H9 (cell line): Measurements from ENCODE around the gene NAT16. TPM values are rescaled to one million over a fixed set of nuclear protein-coding genes. Genes with fewer than 3 reads are reported as not detected.

Experiments
- DNase-seq: peaks from one replicate; pipeline ENCODE4 v3.0.0-alpha.2; 2017
- H2AFZ ChIP-seq: one replicate; pipeline ENCODE4 v1.6.1; 2013; ENCODE audit warnings: mild to moderate bottlenecking, low read length, control low read depth, moderate library complexity
- H2AK5ac ChIP-seq: 2 replicates; pipeline ENCODE4 v1.6.1; 2013; ENCODE audit warnings: low read length, control low read depth, mixed read lengths; ENCODE audit not compliant: insufficient read length
- H2BK120ac ChIP-seq: one replicate; pipeline ENCODE4 v1.6.1; 2013; ENCODE audit warnings: low read depth, mild to moderate bottlenecking, low read length, control low read depth, inconsistent platforms; ENCODE audit not compliant: poor library complexity, severe bottlenecking
- H2BK12ac ChIP-seq: 2 replicates; pipeline ENCODE4 v1.6.1; 2013; ENCODE audit warnings: low read length, control low read depth, mixed read lengths, low read depth; ENCODE audit not compliant: insufficient read length
- H2BK15ac ChIP-seq: 2 replicates; pipeline ENCODE4 v1.6.1; 2013; ENCODE audit warnings: low read depth, low read length, control low read depth
- H2BK20ac ChIP-seq: one replicate; pipeline ENCODE4 v1.6.1; 2013; ENCODE audit warnings: low read depth, mild to moderate bottlenecking, low read length, control low read depth, inconsistent platforms; ENCODE audit not compliant: poor library complexity, severe bottlenecking
- H2BK5ac ChIP-seq: 2 replicates; pipeline ENCODE4 v1.6.1; 2013; ENCODE audit warnings: low read length, control low read depth, mixed read lengths; ENCODE audit not compliant: insufficient read length
- H3K14ac ChIP-seq: 2 replicates; pipeline ENCODE4 v1.6.1; 2013; ENCODE audit warnings: low read length, control low read depth; ENCODE audit not compliant: insufficient read depth
- H3K18ac ChIP-seq: 2 replicates; pipeline ENCODE4 v1.6.1; 2013; ENCODE audit warnings: low read depth, mild to moderate bottlenecking, mixed read lengths, low read length, control low read depth; ENCODE audit not compliant: insufficient read length
- H3K23ac ChIP-seq: 2 replicates; pipeline ENCODE4 v1.6.1; 2013; ENCODE audit warnings: low read length, control low read depth, mixed read lengths, low read depth; ENCODE audit not compliant: insufficient read length
- H3K23me2 ChIP-seq: 2 replicates; pipeline ENCODE4 v1.6.1; 2013; ENCODE audit warnings: low read depth, mild to moderate bottlenecking, mixed read lengths, low read length, control low read depth; ENCODE audit not compliant: insufficient read length, poor library complexity, severe bottlenecking
- H3K27ac ChIP-seq: 2 replicates; pipeline ENCODE4 v1.5.1; 2013; ENCODE audit warnings: low read length, control low read depth, mixed read lengths, low read depth; ENCODE audit not compliant: insufficient read length
- H3K27me3 ChIP-seq: 2 replicates; pipeline ENCODE4 v1.6.1; 2013; ENCODE audit warnings: low read length, control low read depth, inconsistent platforms; ENCODE audit not compliant: insufficient read depth
- H3K4ac ChIP-seq: 2 replicates; pipeline ENCODE4 v1.6.1; 2013; ENCODE audit warnings: low read depth, mild to moderate bottlenecking, control low read depth, inconsistent platforms, low read length, moderate library complexity
- H3K4me1 ChIP-seq: 2 replicates; pipeline ENCODE4 v1.6.1; 2013; ENCODE audit warnings: low read length, control low read depth, inconsistent platforms; ENCODE audit not compliant: insufficient read depth
- H3K4me2 ChIP-seq: 2 replicates; pipeline ENCODE4 v1.6.1; 2013; ENCODE audit warnings: low read length, control low read depth, mixed read lengths; ENCODE audit not compliant: insufficient read length, insufficient read depth
- H3K56ac ChIP-seq: 2 replicates; pipeline ENCODE4 v1.6.1; 2013; ENCODE audit warnings: low read depth, mild to moderate bottlenecking, mixed read lengths, low read length, control low read depth; ENCODE audit not compliant: insufficient read length
- H3K79me1 ChIP-seq: 2 replicates; pipeline ENCODE4 v1.6.1; 2013; ENCODE audit warnings: low read depth, mild to moderate bottlenecking, moderate library complexity, low read length, control low read depth, inconsistent platforms; ENCODE audit not compliant: insufficient read depth, poor library complexity, severe bottlenecking
- H3K79me2 ChIP-seq: 2 replicates; pipeline ENCODE4 v1.6.1; 2013; ENCODE audit warnings: low read length, control low read depth, inconsistent platforms; ENCODE audit not compliant: insufficient read depth
- H3K9ac ChIP-seq: 2 replicates; pipeline ENCODE4 v1.6.1; 2013; ENCODE audit warnings: low read length, control low read depth, mixed read lengths; ENCODE audit not compliant: insufficient read length; ENCODE audit errors: extremely low read depth
- H3K9me3 ChIP-seq: one replicate; pipeline ENCODE4 v1.6.1; 2013; ENCODE audit warnings: low read depth, low read length, inconsistent platforms; ENCODE audit not compliant: control insufficient read depth
- H3T11ph ChIP-seq: one replicate; pipeline ENCODE4 v1.6.1; 2013; ENCODE audit warnings: mild to moderate bottlenecking, low read length, control low read depth, inconsistent platforms
- H4K20me1 ChIP-seq: one replicate; pipeline ENCODE4 v1.6.1; 2013; ENCODE audit not compliant: control insufficient read depth, insufficient read length, insufficient read depth
- H4K5ac ChIP-seq: 2 replicates; pipeline ENCODE4 v1.6.1; 2013; ENCODE audit warnings: low read depth, mild to moderate bottlenecking, mixed read lengths, low read length, control low read depth; ENCODE audit not compliant: insufficient read length
- H4K8ac ChIP-seq: replicated peaks from 2 replicates; pipeline ENCODE4 v1.6.1; 2013; ENCODE audit warnings: low read length, control low read depth, mixed read lengths, low read depth; ENCODE audit not compliant: insufficient read length
- H4K91ac ChIP-seq: 2 replicates; pipeline ENCODE4 v1.6.1; 2013; ENCODE audit warnings: low read depth, mild to moderate bottlenecking, moderate library complexity, mixed read lengths, low read length, control low read depth; ENCODE audit not compliant: insufficient read length
- H3K27ac Mint-ChIP-seq, 3 experiments: 2 replicates in 2 of 3; 3 replicates in 1 of 3; pipeline ENCODE4 v1.8.0; 2020 to 2021; ENCODE audit warnings: mixed read lengths in 3 of 3, mild to moderate bottlenecking in 1 of 3, moderate library complexity in 1 of 3
- H3K27me3 Mint-ChIP-seq: 2 replicates; pipeline ENCODE4 v1.8.0; 2021; ENCODE audit warnings: low read depth, mild to moderate bottlenecking, moderate library complexity, mixed read lengths
- H3K36me3 Mint-ChIP-seq, 3 experiments: 2 replicates in 2 of 3; 3 replicates in 1 of 3; pipeline ENCODE4 v1.8.0; 2020 to 2021; ENCODE audit warnings: low read depth in 3 of 3, mixed read lengths in 3 of 3; ENCODE audit not compliant: insufficient read depth in 1 of 3
- H3K4me1 Mint-ChIP-seq, 2 experiments: 2 replicates each; pipeline ENCODE4 v1.8.0; 2020; ENCODE audit warnings: mixed read lengths in 2 of 2
- H3K4me3 Mint-ChIP-seq, 2 experiments: 2 replicates in 1 of 2; 3 replicates in 1 of 2; pipeline ENCODE4 v1.8.0; 2020 to 2021; ENCODE audit warnings: mild to moderate bottlenecking in 2 of 2, mixed read lengths in 2 of 2, moderate library complexity in 1 of 2
- H3K9me3 Mint-ChIP-seq, 2 experiments: 2 replicates in 1 of 2; 3 replicates in 1 of 2; pipeline ENCODE4 v1.8.0; 2020; ENCODE audit warnings: mild to moderate bottlenecking in 2 of 2, mixed read lengths in 2 of 2, moderate library complexity in 1 of 2
- CTCF ChIP-seq: fragments of 200-600 bp; sonication (generic); conservative IDR thresholded peaks from 3 replicates; pipeline ENCODE4 v1.8.0; 2021; ENCODE audit warnings: antibody characterized with exemption, mild to moderate bottlenecking
- WGBS: extraction: QIAGEN DNeasy Blood & Tissue Kit; methylation state at CpG from one replicate; pipeline ENCODE4 v1.1.7; 2013; ENCODE audit warnings: missing lambda C conversion rate, low lambda C conversion rate, mixed read lengths; ENCODE audit not compliant: insufficient read length; ENCODE audit errors: extremely low coverage; 5-methylcytosine and 5-hydroxymethylcytosine counted together
- total RNA-seq: library from RNA; stranded (reverse); gene quantifications from 2 replicates; pipeline ENCODE4 v1.2.1, GENCODE V29; 2021

Gene NAT16
- total RNA-seq, 1 experiment from 2014 or later = 0.50 TPM

GRCh38 chr7:101165075-101165957 lies 14.8 kb downstream of the NAT16 start, which contains the start of gene VGF:
Gene VGF, minus strand, starts transcription at chr7:101165569. Its CDS starts 726 bp downstream, at chr7:101164843.
- Histone ChIP-seq H2AFZ (no peak within 1 kb of the TSS), H3K4ac (no peak within 1 kb of the TSS), H2AK5ac (no peak within 1 kb of the TSS), H4K5ac (no peak within 1 kb of the TSS), H2BK5ac (no peak within 1 kb of the TSS), H2BK12ac (no peak within 1 kb of the TSS), H2BK20ac (no peak within 1 kb of the TSS), H3K14ac (no peak within 1 kb of the TSS), H3K4me1 (peaks cover 20% of the 10 kb centered on the region; the same call in 1 of the 2 replicates), H3K23me2 (peaks cover 50% of the 10 kb centered on the region), H3T11ph (no peak within 1 kb of the TSS), H4K20me1 (no peaks in the 10 kb centered on the region), H3K27me3 (peaks cover 16% of the 10 kb centered on the region), H3K27ac (no peak within 1 kb of the TSS), H3K79me1 (no peaks in the 10 kb centered on the region), H3K79me2 (no peaks in the 10 kb centered on the region), H2BK15ac (no peak within 1 kb of the TSS), H3K56ac (no peak within 1 kb of the TSS), H3K9me3 (no peaks in the 10 kb centered on the region), H3K9ac (no peak within 1 kb of the TSS), H4K8ac (no peak within 1 kb of the TSS), H3K18ac (no peak within 1 kb of the TSS), H4K91ac (no peak within 1 kb of the TSS), H3K4me2 (peak within 1 kb of the TSS; percentile 65), H3K23ac (no peak within 1 kb of the TSS), H2BK120ac (no peak within 1 kb of the TSS)
- peak; percentile 97 for DNase-seq
- no CpG with 5 or more reads among the region's 74 CpGs for WGBS
- no peak for TF ChIP-seq CTCF
- H3K27me3 Mint-ChIP-seq = peaks cover 55% of the 10 kb centered on the region
- peaks cover 56 to 69% of the 10 kb centered on the region in 2 experiments for H3K4me1 Mint-ChIP-seq
- peak within 1 kb of the TSS; percentile 82 to 87 for H3K4me3 Mint-ChIP-seq
- H3K27ac Mint-ChIP-seq = peak within 1 kb of the TSS in 2 of 3 experiments; percentile 0 to 74; a peak in 3 of 7 replicates
- H3K9me3 Mint-ChIP-seq = no peaks in the 10 kb centered on the region
- H3K36me3 Mint-ChIP-seq = no peaks in the 10 kb centered on the region
